PC-9 (cell line): Measurements from ENCODE around the gene RYR1.

Experiments used
- CTCF ChIP-seq: fragments of 200-600 bp; sonication (generic); conservative IDR thresholded peaks from 2 replicates; pipeline ENCODE4 v1.6.1; 2017; ENCODE audit warnings: mixed run types, antibody characterized with exemption, mild to moderate bottlenecking, moderate library complexity
- EZH2 ChIP-seq: fragments of 200-600 bp; sonication (generic); IDR thresholded peaks from 2 replicates; pipeline ENCODE4 v1.8.0; 2017; ENCODE audit warnings: antibody characterized with exemption, low read depth

GRCh38 chr19:38523319-38523718 is 89.8 kb downstream of the RYR1 start:
- TF ChIP-seq CTCF (no peak), EZH2 (no peak)
